ENCODE results near the gene NUP98.

- TF ChIP-seq CTCF (IDR thresholded peaks at IDR 0.05) = no peak
- TF ChIP-seq POLR2A (IDR thresholded peaks at IDR 0.05) = no peak
Observed at GRCh38 chr11:3723014-3723708, 74.2 kb downstream of the NUP98 start.

All from heart left ventricle (tissue), 13 donors.